Measurements from ENCODE around the gene LRP2. TPM values are rescaled to one million over a fixed set of nuclear protein-coding genes. Genes with fewer than 3 reads are reported as not detected.
"Not testable (repeated sequence)": the region's sequence is repeated elsewhere in the genome, so short reads cannot be mapped to it uniquely, and the experiment has no call there.

Gene LRP2
- total and polyA plus RNA-seq, 2 of the 4 experiments (the other 2 are of a cell fraction), result not detected

DNA sequence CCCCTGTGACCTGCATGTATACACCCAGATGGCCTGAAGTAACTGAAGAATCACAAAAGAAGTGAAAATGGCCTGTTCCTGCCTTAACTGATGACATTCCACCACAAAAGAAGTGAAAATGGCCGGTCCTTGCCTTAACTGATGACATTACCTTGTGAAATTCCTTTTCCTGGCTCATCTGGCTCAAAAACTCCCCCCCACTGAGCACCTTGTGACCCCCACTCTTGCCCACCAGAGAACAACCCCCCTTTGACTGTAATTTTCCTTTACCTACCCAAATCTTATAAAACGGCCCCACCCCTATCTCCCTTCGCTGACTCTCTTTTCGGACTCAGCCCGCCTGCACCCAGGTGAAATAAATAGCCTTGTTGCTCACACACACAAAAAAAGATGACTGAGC lies 225.9 kb downstream of the LRP2 start:
- H3K18ac ChIP-seq (ENCODE audit: low read depth, low read length); ATAC-seq (ENCODE audit: low read depth); H3K4ac ChIP-seq (ENCODE audit: low read depth, low read length); H3K9ac ChIP-seq (ENCODE audit: low read depth, low read length); H2AK9ac ChIP-seq (replicated peaks; ENCODE audit: low read depth, low read length, poor library complexity); DNase-seq; H4K8ac ChIP-seq (ENCODE audit: low read depth in 2 of 2, low read length in 2 of 2); H2BK5ac ChIP-seq (ENCODE audit: low read depth, low read length, poor library complexity, severe bottlenecking); H4K20me1 ChIP-seq (ENCODE audit: insufficient read depth, low read length); H2BK120ac ChIP-seq (ENCODE audit: low read depth, low read length); H3K56ac ChIP-seq (ENCODE audit: extremely low read depth, insufficient read depth, low read length); H3K27me3 ChIP-seq (ENCODE audit: control insufficient read depth, insufficient read depth, low read length); H3K14ac ChIP-seq (replicated peaks; ENCODE audit: low read depth, low read length); H3K36me3 ChIP-seq (ENCODE audit: control insufficient read depth, insufficient read depth, low read length); POLR2A ChIA-PET (ENCODE audit: unreplicated experiment); H3K27ac ChIP-seq (ENCODE audit: insufficient read depth, low read length); dilution Hi-C loops (cut with HindIII; ENCODE audit: low sequenced_read_pairs, unreplicated experiment); H2BK20ac ChIP-seq (ENCODE audit: low read depth, low read length); H3K9me3 ChIP-seq (ENCODE audit: control insufficient read depth, insufficient read depth, low read length); BruUV-seq (replicated peaks); H2AK5ac ChIP-seq (ENCODE audit: low read depth, low read length); H3K9me1 ChIP-seq (ENCODE audit: insufficient read depth, low read length); H3K4me2 ChIP-seq (ENCODE audit: low read depth, low read length); H3K4me1 ChIP-seq (ENCODE audit: control insufficient read depth, insufficient read depth, low read length); H4K5ac ChIP-seq (ENCODE audit: low read depth, low read length); H3K4me3 ChIP-seq (ENCODE audit: insufficient read depth, low read depth, low read length); CTCF ChIA-PET; H2AFZ ChIP-seq (replicated peaks; ENCODE audit: low read length, poor library complexity); H3K23ac ChIP-seq (ENCODE audit: low read depth, low read length); H3K79me1 ChIP-seq (ENCODE audit: low read depth in 1 of 2, low read length in 2 of 2); in situ Hi-C loops (cut with MboI; ENCODE audit: low sequenced_read_pairs); intact Hi-C loops (cut with micrococcal nuclease); H2BK15ac ChIP-seq (ENCODE audit: low read depth, low read length); H4K91ac ChIP-seq (ENCODE audit: insufficient read depth, low read depth, low read length): not testable (repeated sequence)
- no CpG with 5 or more reads among the region's 5 CpGs for WGBS, 2 experiments (ENCODE audit: extremely low coverage in 2 of 2, insufficient read length in 1 of 2)

DNA sequence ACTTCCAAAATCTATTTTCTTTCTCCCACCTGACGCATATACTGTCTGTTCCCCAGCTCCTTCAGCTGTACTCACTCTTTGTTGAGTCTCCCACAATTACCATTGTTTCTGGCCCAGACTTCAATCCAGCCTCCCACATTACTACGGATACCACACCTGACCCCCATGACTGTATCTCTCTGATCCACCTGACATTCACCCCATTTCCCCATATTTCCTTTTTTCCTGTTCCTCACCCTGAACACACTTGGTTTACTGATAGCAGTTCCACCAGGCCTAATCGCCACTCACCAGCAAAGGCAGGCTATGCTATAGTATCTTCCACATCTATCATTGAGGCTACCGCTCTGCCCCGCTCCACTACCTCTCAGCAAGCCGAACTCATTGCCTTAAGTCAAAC lies 228.1 kb downstream of the LRP2 start:
- H4K91ac ChIP-seq (ENCODE audit: insufficient read depth, low read depth, low read length); H3K9me3 ChIP-seq (ENCODE audit: control insufficient read depth, insufficient read depth, low read length); BruUV-seq (replicated peaks); H3K9me1 ChIP-seq (ENCODE audit: insufficient read depth, low read length); H2AK9ac ChIP-seq (replicated peaks; ENCODE audit: low read depth, low read length, poor library complexity); H3K9ac ChIP-seq (ENCODE audit: low read depth, low read length); CTCF ChIA-PET; H3K4me2 ChIP-seq (ENCODE audit: low read depth, low read length); H2AFZ ChIP-seq (replicated peaks; ENCODE audit: low read length, poor library complexity); H4K20me1 ChIP-seq (ENCODE audit: insufficient read depth, low read length); ATAC-seq (ENCODE audit: low read depth); dilution Hi-C loops (cut with HindIII; ENCODE audit: low sequenced_read_pairs, unreplicated experiment); H4K8ac ChIP-seq (ENCODE audit: low read depth in 2 of 2, low read length in 2 of 2); H4K5ac ChIP-seq (ENCODE audit: low read depth, low read length); intact Hi-C loops (cut with micrococcal nuclease); H2AK5ac ChIP-seq (ENCODE audit: low read depth, low read length); H2BK5ac ChIP-seq (ENCODE audit: low read depth, low read length, poor library complexity, severe bottlenecking); H3K56ac ChIP-seq (ENCODE audit: extremely low read depth, insufficient read depth, low read length); H3K4me1 ChIP-seq (ENCODE audit: control insufficient read depth, insufficient read depth, low read length); in situ Hi-C loops (cut with MboI; ENCODE audit: low sequenced_read_pairs); H3K14ac ChIP-seq (replicated peaks; ENCODE audit: low read depth, low read length); H3K18ac ChIP-seq (ENCODE audit: low read depth, low read length); H3K4ac ChIP-seq (ENCODE audit: low read depth, low read length); H3K27ac ChIP-seq (ENCODE audit: insufficient read depth, low read length); H2BK15ac ChIP-seq (ENCODE audit: low read depth, low read length); H3K23ac ChIP-seq (ENCODE audit: low read depth, low read length); H3K4me3 ChIP-seq (ENCODE audit: insufficient read depth, low read depth, low read length); POLR2A ChIA-PET (ENCODE audit: unreplicated experiment); H3K27me3 ChIP-seq (ENCODE audit: control insufficient read depth, insufficient read depth, low read length); H2BK120ac ChIP-seq (ENCODE audit: low read depth, low read length); DNase-seq; H3K79me1 ChIP-seq (ENCODE audit: low read depth in 1 of 2, low read length in 2 of 2); H3K36me3 ChIP-seq (ENCODE audit: control insufficient read depth, insufficient read depth, low read length); H2BK20ac ChIP-seq (ENCODE audit: low read depth, low read length): not testable (repeated sequence)
- 77% methylated on average over 3 of the region's 6 CpGs; no CpG with 5 or more reads in 1 of the 2 experiments for WGBS, 2 experiments (ENCODE audit: extremely low coverage in 2 of 2, insufficient read length in 1 of 2)
